IMR-90 (cell line): ENCODE results near the gene MIOX. TPM values are rescaled to one million over a fixed set of nuclear protein-coding genes. Genes with fewer than 3 reads are reported as not detected.

Source experiments
- ATAC-seq: fragments of 200-7000 bp; cut with Tn5 transposase; 2 replicates; pipeline ENCODE4 v1.9.1; 2020; ENCODE audit warnings: low read depth, mild to moderate bottlenecking, moderate library complexity
- BruUV-seq: library from RNA; stranded (reverse); fragments of 400-500 nt; replicated peaks from 2 replicates; lab custom pipeline; 2021; lab: Mats Ljungman, UMichigan
- CTCF ChIA-PET: fragments of 300-600 bp; formaldehyde crosslinking; extraction: SDS; loops from one replicate; lab custom pipeline; 2021; ENCODE audit warnings: antibody characterized with exemption; lab: Yijun Ruan, JAX
- POLR2A ChIA-PET: fragments of 300-600 bp; sonication (Branson Sonifier 250); formaldehyde crosslinking; loops from one replicate; lab custom pipeline; 2022; ENCODE audit warnings: antibody characterized with exemption; ENCODE audit not compliant: unreplicated experiment; lab: Charles Lee
- DNase-seq: peaks from one replicate; pipeline ENCODE4 v3.0.0; 2013
- H2AFZ ChIP-seq: replicated peaks from 2 replicates; pipeline ENCODE3; 2013; ENCODE audit warnings: low read length, mild to moderate bottlenecking; ENCODE audit not compliant: poor library complexity
- H2AK5ac ChIP-seq: 2 replicates; pipeline ENCODE4 v1.6.1; 2013; ENCODE audit warnings: low read depth, low read length, inconsistent platforms
- H2AK9ac ChIP-seq: replicated peaks from 2 replicates; pipeline ENCODE3; 2013; ENCODE audit warnings: mild to moderate bottlenecking, low read depth, low read length, moderate library complexity; ENCODE audit not compliant: poor library complexity
- H2BK120ac ChIP-seq: 2 replicates; pipeline ENCODE4 v1.6.1; 2013; ENCODE audit warnings: low read depth, low read length, inconsistent platforms
- H2BK15ac ChIP-seq: 3 replicates; pipeline ENCODE4 v1.6.1; 2013; ENCODE audit warnings: low read depth, low read length, inconsistent platforms
- H2BK20ac ChIP-seq: 2 replicates; pipeline ENCODE4 v1.6.1; 2013; ENCODE audit warnings: low read depth, mild to moderate bottlenecking, inconsistent platforms, low read length, moderate library complexity
- H2BK5ac ChIP-seq: 2 replicates; pipeline ENCODE4 v1.6.1; 2013; ENCODE audit warnings: mild to moderate bottlenecking, low read depth, low read length, inconsistent platforms; ENCODE audit not compliant: poor library complexity, severe bottlenecking
- H3K14ac ChIP-seq: replicated peaks from 2 replicates; pipeline ENCODE4 v1.6.1; 2013; ENCODE audit warnings: low read depth, low read length, inconsistent platforms
- H3K18ac ChIP-seq: 2 replicates; pipeline ENCODE4 v1.6.1; 2013; ENCODE audit warnings: low read depth, low read length, control low read depth
- H3K23ac ChIP-seq: 2 replicates; pipeline ENCODE4 v1.6.1; 2013; ENCODE audit warnings: low read depth, low read length, inconsistent platforms
- H3K27ac ChIP-seq: 2 replicates; pipeline ENCODE4 v1.5.1; 2013; ENCODE audit warnings: mild to moderate bottlenecking, control low read depth, low read length; ENCODE audit not compliant: insufficient read depth
- H3K27me3 ChIP-seq: 2 replicates; pipeline ENCODE4 v1.6.1; 2013; ENCODE audit warnings: low read length; ENCODE audit not compliant: control insufficient read depth, insufficient read depth
- H3K36me3 ChIP-seq: 2 replicates; pipeline ENCODE4 v1.6.1; 2013; ENCODE audit warnings: low read length, mixed read lengths; ENCODE audit not compliant: control insufficient read depth, insufficient read depth
- H3K4ac ChIP-seq: 2 replicates; pipeline ENCODE4 v1.6.1; 2013; ENCODE audit warnings: low read depth, low read length, inconsistent platforms
- H3K4me1 ChIP-seq: 2 replicates; pipeline ENCODE4 v1.6.1; 2013; ENCODE audit warnings: low read length, mixed read lengths; ENCODE audit not compliant: control insufficient read depth, insufficient read depth
- H3K4me2 ChIP-seq: 2 replicates; pipeline ENCODE4 v1.6.1; 2013; ENCODE audit warnings: low read depth, mild to moderate bottlenecking, control low read depth, low read length, moderate library complexity
- H3K4me3 ChIP-seq: 2 replicates; pipeline ENCODE4 v1.5.1; 2013; ENCODE audit warnings: low read depth, mild to moderate bottlenecking, control low read depth, low read length, moderate library complexity; ENCODE audit not compliant: insufficient read depth
- H3K56ac ChIP-seq: 2 replicates; pipeline ENCODE4 v1.6.1; 2013; ENCODE audit warnings: low read length, inconsistent platforms; ENCODE audit not compliant: insufficient read depth; ENCODE audit errors: extremely low read depth
- H3K79me1 ChIP-seq, 2 experiments: 2 replicates each; pipeline ENCODE4 v1.6.1; 2013; ENCODE audit warnings: low read length in 2 of 2, inconsistent platforms in 1 of 2, low read depth in 1 of 2
- H3K9ac ChIP-seq: 2 replicates; pipeline ENCODE4 v1.6.1; 2013; ENCODE audit warnings: low read depth, low read length, control low read depth
- H3K9me1 ChIP-seq: 2 replicates; pipeline ENCODE4 v1.6.1; 2013; ENCODE audit warnings: low read length, inconsistent platforms; ENCODE audit not compliant: insufficient read depth
- H3K9me3 ChIP-seq: 2 replicates; pipeline ENCODE4 v1.6.1; 2013; ENCODE audit warnings: low read length; ENCODE audit not compliant: control insufficient read depth, insufficient read depth
- H4K20me1 ChIP-seq: 2 replicates; pipeline ENCODE4 v1.6.1; 2013; ENCODE audit warnings: low read length, inconsistent platforms; ENCODE audit not compliant: insufficient read depth
- H4K5ac ChIP-seq: 2 replicates; pipeline ENCODE4 v1.6.1; 2013; ENCODE audit warnings: mild to moderate bottlenecking, low read depth, low read length, control low read depth
- H4K8ac ChIP-seq, 2 experiments: 2 replicates each; pipeline ENCODE4 v1.6.1; 2013; ENCODE audit warnings: low read depth in 2 of 2, low read length in 2 of 2, control low read depth in 1 of 2, inconsistent platforms in 1 of 2
- H4K91ac ChIP-seq: 2 replicates; pipeline ENCODE4 v1.6.1; 2013; ENCODE audit warnings: low read depth, low read length, inconsistent platforms; ENCODE audit not compliant: insufficient read depth
- CHD1 ChIP-seq: IDR thresholded peaks from 2 replicates; pipeline ENCODE4 v1.6.1; 2012; ENCODE audit warnings: low read depth, low read length, improper control_type of control experiment
- FOS ChIP-seq: fragments of 150-350 bp; IDR thresholded peaks from 2 replicates; pipeline ENCODE4 v1.6.1; 2016; ENCODE audit warnings: low read depth, low read length
- MAFK ChIP-seq: IDR thresholded peaks from 2 replicates; pipeline ENCODE4 v1.6.1; 2012; ENCODE audit warnings: low read depth, low read length, improper control_type of control experiment
- MAZ ChIP-seq: IDR thresholded peaks from 2 replicates; pipeline ENCODE4 v1.6.1; 2012; ENCODE audit warnings: low read depth, mild to moderate bottlenecking, low read length, improper control_type of control experiment, moderate library complexity, borderline replicate concordance
- NFE2L2 ChIP-seq: fragments of 150-350 bp; IDR thresholded peaks from 2 replicates; pipeline ENCODE4 v1.6.1; 2016; ENCODE audit warnings: low read depth, mild to moderate bottlenecking, low read length
- POLR2A ChIP-seq: IDR thresholded peaks from 2 replicates; pipeline ENCODE4 v1.6.1; 2012; ENCODE audit warnings: mild to moderate bottlenecking, low read depth, low read length
- RAD21 ChIP-seq: IDR thresholded peaks from 2 replicates; pipeline ENCODE4 v1.6.1; 2012; ENCODE audit warnings: low read length, improper control_type of control experiment
- USF2 ChIP-seq: fragments of 150-350 bp; IDR thresholded peaks from 2 replicates; pipeline ENCODE4 v1.6.1; 2017; ENCODE audit warnings: mild to moderate bottlenecking, antibody characterized with exemption, low read length, low read depth
- WGBS, 2 experiments: methylation state at CpG; one replicate each; pipeline versions ENCODE4 v1.1.5 to v1.1.7; 2013; ENCODE audit warnings: missing lambda C conversion rate in 2 of 2; ENCODE audit not compliant: insufficient read length in 1 of 2; ENCODE audit errors: extremely low coverage in 2 of 2; 5-methylcytosine and 5-hydroxymethylcytosine counted together
- dilution Hi-C: fragments of 300-500 bp; cut with HindIII; formaldehyde crosslinking; loops from one replicate; pipeline ENCODE4 v1.14.3; 2018; ENCODE audit warnings: low sequenced_read_pairs; ENCODE audit not compliant: unreplicated experiment
- in situ Hi-C: fragments of 300-500 bp; cut with MboI; formaldehyde crosslinking; loops from 3 replicates; pipeline ENCODE4 v1.14.3; 2019; ENCODE audit warnings: low sequenced_read_pairs, inconsistent platforms, mixed read lengths
- intact Hi-C: fragments of 100-400 bp; cut with micrococcal nuclease; formaldehyde crosslinking; loops from 2 replicates; pipeline ENCODE4 v1.10.0; 2022
- polyA plus RNA-seq, 3 experiments: library from polyadenylated mRNA; depleted of rRNA; stranded (reverse); fragments of >200 nt; gene quantifications; 2 replicates each; pipeline ENCODE4 v1.2.3, GENCODE V29; 2012; ENCODE audit warnings: low replicate concordance in 1 of 3
- total RNA-seq: library from RNA; depleted of rRNA; stranded (reverse); fragments of >200 nt; gene quantifications from 2 replicates; pipeline ENCODE4 v1.2.3, GENCODE V29; 2012

Gene MIOX
- total and polyA plus RNA-seq, 2 of the 4 experiments (the other 2 are of a cell fraction): not detected

GRCh38 chr22:50445071-50445879, 41.4 kb upstream of the MIOX start:
- Histone ChIP-seq H4K5ac (no peak overlapping the region), H3K9me3 (no peaks in the 10 kb centered on the region), H3K4me2 (no peak overlapping the region), H2BK20ac (no peak overlapping the region), H3K4me1 (no peaks in the 10 kb centered on the region), H3K4me3 (no peak overlapping the region), H3K36me3 (peaks cover 58% of the 10 kb centered on the region), H3K9ac (no peak overlapping the region), H2BK5ac (no peak overlapping the region), H4K20me1 (peaks cover 28% of the 10 kb centered on the region), H3K27ac (no peak overlapping the region), H2BK120ac (no peak overlapping the region), H2AK5ac (no peak overlapping the region), H3K4ac (no peak overlapping the region), H3K27me3 (no peaks in the 10 kb centered on the region), H3K79me1 (peaks cover 0 to 11% of the 10 kb centered on the region in 2 experiments; a peak in 1 of 4 replicates), H3K56ac (no peak overlapping the region), H3K23ac (no peak overlapping the region), H2AK9ac (peak overlapping the region; percentile 82), H3K14ac (no peak overlapping the region), H2AFZ (no peak overlapping the region), H3K9me1 (no peaks in the 10 kb centered on the region), H4K91ac (no peak overlapping the region), H4K8ac (no peak overlapping the region), H2BK15ac (no peak overlapping the region), H3K18ac (no peak overlapping the region)
- intact Hi-C loops: no loop called here
- TF ChIP-seq NFE2L2: no peak
- no peak for TF ChIP-seq POLR2A
- no peak for TF ChIP-seq CHD1
- TF ChIP-seq MAFK: no peak
- TF ChIP-seq USF2: no peak
- no peak for TF ChIP-seq FOS
- TF ChIP-seq MAZ: no peak
- no peak for TF ChIP-seq RAD21
- POLR2A ChIA-PET: no interaction called here
- CTCF ChIA-PET: no interaction called here
- in situ Hi-C loops: no loop called here
- no peak for DNase-seq
- BruUV-seq: no TSS peak
- no peak for ATAC-seq
- dilution Hi-C loops: no loop called here
- 61% methylated on average over 4 of the region's 30 CpGs; no CpG with 5 or more reads in 1 of the 2 experiments for WGBS, 2 experiments
